Measurements from ENCODE around the gene ZSCAN4. TPM values are rescaled to one million over a fixed set of nuclear protein-coding genes. Genes with fewer than 3 reads are reported as not detected.

Gene ZSCAN4
- total RNA-seq, 1 experiment from 2014 or later = not detected

- CTCF ChIA-PET = no interaction called here
- Mint-ChIP-seq H3K27ac (ENCODE audit: unreplicated experiment) (no peak overlapping the region), H3K4me3 (ENCODE audit: unreplicated experiment) (no peak overlapping the region), H3K9me3 (ENCODE audit: unreplicated experiment) (peaks cover 64% of the 10 kb centered on the region), H3K4me1 (ENCODE audit: low read depth, unreplicated experiment) (no peaks in the 10 kb centered on the region), H3K27me3 (ENCODE audit: insufficient read depth, unreplicated experiment) (no peaks in the 10 kb centered on the region), H3K36me3 (ENCODE audit: insufficient read depth, unreplicated experiment) (peaks cover 13% of the 10 kb centered on the region)
- H3K9me3 ChIP-seq = peaks cover 25% of the 10 kb centered on the region
- H3K36me3 ChIP-seq (ENCODE audit: control insufficient read depth, insufficient read depth, low read length) = peaks cover 2% of the 10 kb centered on the region; the same call in 1 of the 2 replicates
- H3K4me3 ChIP-seq (ENCODE audit: low read depth, low read length) = no peak overlapping the region
- H3K4me1 ChIP-seq = no peaks in the 10 kb centered on the region
- DNase-seq = no peak
- H3K27me3 ChIP-seq (replicated peaks; ENCODE audit: control insufficient read depth, insufficient read depth, low read length) = no peaks in the 10 kb centered on the region
- intact Hi-C loops (cut with micrococcal nuclease; ENCODE audit: unreplicated experiment) = no loop called here
- TF ChIP-seq, protein P1, sequence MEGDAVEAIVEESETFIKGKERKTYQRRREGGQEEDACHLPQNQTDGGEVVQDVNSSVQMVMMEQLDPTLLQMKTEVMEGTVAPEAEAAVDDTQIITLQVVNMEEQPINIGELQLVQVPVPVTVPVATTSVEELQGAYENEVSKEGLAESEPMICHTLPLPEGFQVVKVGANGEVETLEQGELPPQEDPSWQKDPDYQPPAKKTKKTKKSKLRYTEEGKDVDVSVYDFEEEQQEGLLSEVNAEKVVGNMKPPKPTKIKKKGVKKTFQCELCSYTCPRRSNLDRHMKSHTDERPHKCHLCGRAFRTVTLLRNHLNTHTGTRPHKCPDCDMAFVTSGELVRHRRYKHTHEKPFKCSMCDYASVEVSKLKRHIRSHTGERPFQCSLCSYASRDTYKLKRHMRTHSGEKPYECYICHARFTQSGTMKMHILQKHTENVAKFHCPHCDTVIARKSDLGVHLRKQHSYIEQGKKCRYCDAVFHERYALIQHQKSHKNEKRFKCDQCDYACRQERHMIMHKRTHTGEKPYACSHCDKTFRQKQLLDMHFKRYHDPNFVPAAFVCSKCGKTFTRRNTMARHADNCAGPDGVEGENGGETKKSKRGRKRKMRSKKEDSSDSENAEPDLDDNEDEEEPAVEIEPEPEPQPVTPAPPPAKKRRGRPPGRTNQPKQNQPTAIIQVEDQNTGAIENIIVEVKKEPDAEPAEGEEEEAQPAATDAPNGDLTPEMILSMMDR (IDR thresholded peaks at IDR 0.05; ENCODE audit: insufficient read depth in 1 of 2, low read depth in 1 of 2, low read length in 1 of 2, severe bottlenecking in 1 of 2, unreplicated experiment in 1 of 2) = no peak
- BruUV-seq (replicated peaks) = no TSS peak
- POLR2A ChIA-PET = no interaction called here
Measured at GRCh38 chr19:57719424-57719823, 50.7 kb downstream of the ZSCAN4 start.

DNA sequence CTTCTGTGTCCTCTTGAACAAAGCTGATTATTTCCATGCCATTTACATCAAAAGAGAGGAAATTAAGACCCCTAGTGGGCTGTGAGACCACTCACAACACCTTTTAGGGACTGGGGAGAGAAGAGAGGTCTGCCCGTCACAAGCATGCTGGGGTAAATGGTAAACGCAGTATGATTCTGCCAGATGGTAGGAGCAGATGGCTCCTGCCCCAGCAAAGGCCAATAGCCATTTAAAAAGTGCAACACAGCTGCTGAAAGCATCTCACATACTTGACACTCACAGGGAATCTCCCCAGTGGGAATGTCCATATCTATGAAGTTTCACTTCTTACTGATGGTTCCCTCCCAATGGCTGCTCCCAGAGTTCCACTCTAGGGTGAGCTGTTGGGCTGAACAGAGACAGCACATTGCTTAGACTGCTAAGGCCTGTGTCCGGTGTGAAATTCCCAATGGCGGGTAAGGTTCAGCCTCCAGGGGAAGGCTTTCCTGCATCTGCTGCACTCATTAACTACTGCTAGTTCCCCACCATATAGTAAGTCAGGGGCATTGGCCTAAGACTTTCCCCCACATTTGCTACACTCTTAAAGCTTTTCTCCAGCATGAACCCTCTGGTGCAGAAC is 51.3 kb downstream of the ZSCAN4 start:
- Histone ChIP-seq H3K4me3 (ENCODE audit: low read depth, low read length) (no peak overlapping the region), H3K4me1 (no peaks in the 10 kb centered on the region), H3K27me3 (replicated peaks; ENCODE audit: control insufficient read depth, insufficient read depth, low read length) (no peaks in the 10 kb centered on the region), H3K36me3 (ENCODE audit: control insufficient read depth, insufficient read depth, low read length) (peaks cover 2% of the 10 kb centered on the region; the same call in 1 of the 2 replicates), H3K9me3 (peaks cover 25% of the 10 kb centered on the region)
- intact Hi-C loops (cut with micrococcal nuclease; ENCODE audit: unreplicated experiment) = no loop called here
- CTCF ChIA-PET = no interaction called here
- Mint-ChIP-seq H3K4me3 (ENCODE audit: unreplicated experiment) (no peak overlapping the region), H3K9me3 (ENCODE audit: unreplicated experiment) (peaks cover 70% of the 10 kb centered on the region), H3K27me3 (ENCODE audit: insufficient read depth, unreplicated experiment) (no peaks in the 10 kb centered on the region), H3K4me1 (ENCODE audit: low read depth, unreplicated experiment) (no peaks in the 10 kb centered on the region), H3K27ac (ENCODE audit: unreplicated experiment) (no peak overlapping the region), H3K36me3 (ENCODE audit: insufficient read depth, unreplicated experiment) (peaks cover 17% of the 10 kb centered on the region)
- no peak for DNase-seq
- BruUV-seq (replicated peaks) = no TSS peak
- TF ChIP-seq, protein P1 (IDR thresholded peaks at IDR 0.05; ENCODE audit: insufficient read depth in 1 of 2, low read depth in 1 of 2, low read length in 1 of 2, severe bottlenecking in 1 of 2, unreplicated experiment in 1 of 2) = no peak
- POLR2A ChIA-PET = no interaction called here

DNA sequence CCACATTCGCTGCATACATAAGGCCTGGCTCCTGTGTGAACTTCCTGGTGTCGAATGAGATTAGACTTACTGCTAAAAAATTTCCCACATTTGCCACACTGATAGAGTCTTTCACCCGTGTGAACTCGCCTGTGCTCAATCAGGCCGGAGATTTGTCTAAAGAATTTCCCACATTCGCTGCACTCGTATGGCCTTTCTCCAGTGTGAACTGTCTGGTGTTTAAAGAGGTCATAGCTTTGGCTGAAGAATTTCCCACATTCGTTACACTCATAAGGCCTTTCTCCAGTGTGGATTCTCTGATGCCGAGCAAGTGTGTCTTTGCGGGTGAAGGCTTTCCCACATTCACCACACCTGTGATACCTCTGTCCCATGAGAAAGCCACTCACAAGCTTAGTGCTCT is 52.1 kb downstream of the ZSCAN4 start:
- TF ChIP-seq, protein P1 (IDR thresholded peaks at IDR 0.05; ENCODE audit: insufficient read depth in 1 of 2, low read depth in 1 of 2, low read length in 1 of 2, severe bottlenecking in 1 of 2, unreplicated experiment in 1 of 2) = no peak
- Mint-ChIP-seq H3K27ac (ENCODE audit: unreplicated experiment) (no peak overlapping the region), H3K4me3 (ENCODE audit: unreplicated experiment) (no peak overlapping the region), H3K9me3 (ENCODE audit: unreplicated experiment) (peaks cover 72% of the 10 kb centered on the region), H3K36me3 (ENCODE audit: insufficient read depth, unreplicated experiment) (peaks cover 23% of the 10 kb centered on the region), H3K4me1 (ENCODE audit: low read depth, unreplicated experiment) (no peaks in the 10 kb centered on the region), H3K27me3 (ENCODE audit: insufficient read depth, unreplicated experiment) (no peaks in the 10 kb centered on the region)
- Histone ChIP-seq H3K4me1 (no peaks in the 10 kb centered on the region), H3K4me3 (ENCODE audit: low read depth, low read length) (no peak overlapping the region), H3K9me3 (peaks cover 28% of the 10 kb centered on the region), H3K27me3 (replicated peaks; ENCODE audit: control insufficient read depth, insufficient read depth, low read length) (no peaks in the 10 kb centered on the region), H3K36me3 (ENCODE audit: control insufficient read depth, insufficient read depth, low read length) (peaks cover 2% of the 10 kb centered on the region; the same call in 1 of the 2 replicates)
- no peak for DNase-seq
- POLR2A ChIA-PET = no interaction called here
- CTCF ChIA-PET = no interaction called here
- no TSS peak for BruUV-seq (replicated peaks)
- intact Hi-C loops (cut with micrococcal nuclease; ENCODE audit: unreplicated experiment) = no loop called here

Other genes with a start within 250 kb of the ZSCAN4 start
- 14.6 and 15.9 TPM in 2 replicates for gene ZNF749, start 233.6 kb upstream of the ZSCAN4 start, total RNA-seq (2022)
- 0.11 TPM in 1 of 2 replicates, not detected in the other for gene VN1R1, start 211.8 kb upstream of the ZSCAN4 start, total RNA-seq (2022)
- gene ZNF772, start 191.4 kb upstream of the ZSCAN4 start, total RNA-seq (2022) = 1.2 and 1.7 TPM in 2 replicates
- gene ZNF419, start 181.2 kb upstream of the ZSCAN4 start, total RNA-seq (2022) = 13.6 and 16.9 TPM in 2 replicates
- 7.7 and 10.0 TPM in 2 replicates for gene ZNF773, start 169.0 kb upstream of the ZSCAN4 start, total RNA-seq (2022)
- 5.2 and 5.5 TPM in 2 replicates for gene ZNF549, start 141.6 kb upstream of the ZSCAN4 start, total RNA-seq (2022)
- gene ZNF550, start 109.1 kb upstream of the ZSCAN4 start, total RNA-seq (2022) = 11.2 and 11.5 TPM in 2 replicates
- 5.5 and 6.1 TPM in 2 replicates for gene ZNF416, start 90.0 kb upstream of the ZSCAN4 start, total RNA-seq (2022)
- not detected in 2 replicates for gene ZIK1, start 84.8 kb upstream of the ZSCAN4 start, total RNA-seq (2022)
- gene ZNF530, start 69.0 kb upstream of the ZSCAN4 start, total RNA-seq (2022) = 8.6 and 8.8 TPM in 2 replicates
- 6.6 and 6.8 TPM in 2 replicates for gene ZNF134, start 54.7 kb upstream of the ZSCAN4 start, total RNA-seq (2022)
- gene ZNF211, start 35.8 kb upstream of the ZSCAN4 start, total RNA-seq (2022) = 10.5 and 13.3 TPM in 2 replicates
- 12.7 and 14.8 TPM in 2 replicates for gene ZNF551, start 13.0 kb downstream of the ZSCAN4 start, total RNA-seq (2022)
- not detected in 2 replicates for gene ZNF154, start 40.3 kb downstream of the ZSCAN4 start, total RNA-seq (2022)
- gene ZNF671, start 58.7 kb downstream of the ZSCAN4 start, total RNA-seq (2022) = not detected in 2 replicates
- 15.6 and 16.0 TPM in 2 replicates for gene ZNF776, start 77.9 kb downstream of the ZSCAN4 start, total RNA-seq (2022)
- gene ZNF586, start 100.7 kb downstream of the ZSCAN4 start, total RNA-seq (2022) = 6.2 and 9.1 TPM in 2 replicates
- 38.6 and 48.2 TPM in 2 replicates for gene ZNF552, start 146.0 kb downstream of the ZSCAN4 start, total RNA-seq (2022)
- gene ZNF587B, start 161.4 kb downstream of the ZSCAN4 start, total RNA-seq (2022) = 32.5 and 35.4 TPM in 2 replicates
- 70.5 and 78.0 TPM in 2 replicates for gene ZNF587, start 180.9 kb downstream of the ZSCAN4 start, total RNA-seq (2022)
- 8.3 and 9.4 TPM in 2 replicates for gene ZNF814, start 220.1 kb downstream of the ZSCAN4 start, total RNA-seq (2022)
- 16.6 and 19.2 TPM in 2 replicates for gene ZNF417, start 247.7 kb downstream of the ZSCAN4 start, total RNA-seq (2022)